ENCODE results near the gene MAN1C1. TPM values are rescaled to one million over a fixed set of nuclear protein-coding genes. Genes with fewer than 3 reads are reported as not detected.

The MAN1C1 gene
- total and polyA plus RNA-seq, 10 of the 15 experiments (the other 5 are each of a cell fraction or from before 2014, with no cell fraction given): 0.12 to 0.56 (median 0.22) TPM; not detected in 3

GRCh38 chr1:25728301-25728935, 111.8 kb downstream of the MAN1C1 start (continued):
- TF ChIP-seq IRF5 (IDR thresholded peaks at IDR 0.05; ENCODE audit: borderline replicate concordance) (no peak), CREB1 (IDR thresholded peaks at IDR 0.05; ENCODE audit: low read depth) (no peak), ZBED1 (IDR thresholded peaks at IDR 0.05; ENCODE audit: borderline replicate concordance) (no peak)

DNA sequence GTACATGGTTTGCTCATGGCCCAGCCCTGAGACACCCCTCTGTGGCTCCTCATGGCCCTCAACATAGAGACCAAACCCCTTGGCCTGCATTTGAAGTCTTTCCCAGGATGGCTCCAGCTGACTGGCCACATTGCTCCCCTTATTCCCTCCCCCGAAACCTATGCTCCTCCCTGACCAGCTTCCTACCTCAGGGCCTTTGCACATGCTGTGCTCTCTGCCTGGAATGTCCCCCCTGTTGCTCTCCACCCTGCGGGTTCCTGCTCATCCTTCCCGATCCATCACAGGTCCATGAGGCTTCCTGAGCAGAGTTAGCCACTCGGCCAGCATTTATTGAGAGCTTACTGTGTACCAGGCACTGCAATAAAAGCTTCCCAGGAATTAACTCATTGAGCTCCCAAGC, 112.5 kb downstream of the MAN1C1 start:
- ATAC-seq (no peak), FAIRE-seq (no peak), DNase-seq (ENCODE audit: low read depth, low spot score) (no peak)
- POLR2A ChIA-PET: no interaction called here
- no peak overlapping the region for H3K4me3 ChIP-seq
- 35% methylated on average over 4 of the region's 4 CpGs for WGBS (ENCODE audit: insufficient coverage, insufficient replicate concordance, low lambda C conversion rate, missing lambda C conversion rate)
- SMC1A ChIA-PET (ENCODE audit: uncharacterized antibody, unreplicated experiment): interaction anchor here (0.6 kb wide), 1 partner anchor 157 kb away, joined by 3 read pairs; no protein-coding TSS in a partner anchor
- H3K27ac ChIP-seq (ENCODE audit: control insufficient read depth, insufficient read depth): no peak overlapping the region
- H3K79me2 ChIP-seq (ENCODE audit: control insufficient read depth, insufficient read depth, low read length): no peaks in the 10 kb centered on the region
- H3K36me3 ChIP-seq (ENCODE audit: control insufficient read depth in 2 of 2, insufficient read depth in 2 of 2, low read length in 1 of 2): no peaks in the 10 kb centered on the region
- H3K4me1 ChIP-seq (ENCODE audit: control insufficient read depth, insufficient read depth, low read length): peaks cover 5% of the 10 kb centered on the region
- BruUV-seq (replicated peaks): no TSS peak
- CTCF ChIA-PET: no interaction called here
- H4K20me1 ChIP-seq (ENCODE audit: control insufficient read depth, insufficient read depth): no peaks in the 10 kb centered on the region; the same call in 1 of the 2 replicates
- intact Hi-C loops (cut with micrococcal nuclease; ENCODE audit: unreplicated experiment) (no loop called here), in situ Hi-C loops (cut with MboI) (no loop called here)
- no peak overlapping the region for H3K9ac ChIP-seq (ENCODE audit: control insufficient read depth, insufficient read depth, low read length)
- no peaks in the 10 kb centered on the region; the same call in 1 of the 3 replicates for H3K9me3 ChIP-seq (replicated peaks; ENCODE audit: control insufficient read depth, insufficient read depth, low read length)
- H3K27me3 ChIP-seq (replicated peaks in 1 of 2; ENCODE audit: control insufficient read depth in 2 of 2, insufficient read depth in 2 of 2, low read length in 1 of 2): peaks cover 1 to 2% of the 10 kb centered on the region in 2 experiments; a peak in 3 of 4 replicates
- RAD21 ChIA-PET (ENCODE audit: unreplicated experiment): no interaction called here
- no peak overlapping the region for H2AFZ ChIP-seq (ENCODE audit: control insufficient read depth, low read depth, low read length)
- no peak overlapping the region for H3K4me2 ChIP-seq (ENCODE audit: control insufficient read depth, insufficient read depth)
- TF ChIP-seq, protein P1, sequence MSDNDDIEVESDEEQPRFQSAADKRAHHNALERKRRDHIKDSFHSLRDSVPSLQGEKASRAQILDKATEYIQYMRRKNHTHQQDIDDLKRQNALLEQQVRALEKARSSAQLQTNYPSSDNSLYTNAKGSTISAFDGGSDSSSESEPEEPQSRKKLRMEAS (IDR thresholded peaks at IDR 0.05; ENCODE audit: low read depth, low read length): no peak
- TF ChIP-seq IRF3 (IDR thresholded peaks at IDR 0.05): no peak
- TF ChIP-seq HDGF (IDR thresholded peaks at IDR 0.05): no peak
- TF ChIP-seq, protein P2, sequence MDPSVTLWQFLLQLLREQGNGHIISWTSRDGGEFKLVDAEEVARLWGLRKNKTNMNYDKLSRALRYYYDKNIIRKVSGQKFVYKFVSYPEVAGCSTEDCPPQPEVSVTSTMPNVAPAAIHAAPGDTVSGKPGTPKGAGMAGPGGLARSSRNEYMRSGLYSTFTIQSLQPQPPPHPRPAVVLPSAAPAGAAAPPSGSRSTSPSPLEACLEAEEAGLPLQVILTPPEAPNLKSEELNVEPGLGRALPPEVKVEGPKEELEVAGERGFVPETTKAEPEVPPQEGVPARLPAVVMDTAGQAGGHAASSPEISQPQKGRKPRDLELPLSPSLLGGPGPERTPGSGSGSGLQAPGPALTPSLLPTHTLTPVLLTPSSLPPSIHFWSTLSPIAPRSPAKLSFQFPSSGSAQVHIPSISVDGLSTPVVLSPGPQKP (IDR thresholded peaks at IDR 0.05; ENCODE audit: low read depth, low read length): no peak
- TF ChIP-seq ATF3 (IDR thresholded peaks at IDR 0.05; ENCODE audit: borderline replicate concordance, extremely low read depth, low read depth, low read length): no peak
- TF ChIP-seq FOXM1 (IDR thresholded peaks at IDR 0.05; ENCODE audit: low read depth, low read length): no peak
- TF ChIP-seq TCF3 (IDR thresholded peaks at IDR 0.05; ENCODE audit: borderline replicate concordance, insufficient read depth, low read depth, low read length): no peak
- no peak for TF ChIP-seq POU2F2 (IDR thresholded peaks at IDR 0.05; ENCODE audit: borderline replicate concordance, low read depth, low read length)
- no peak for TF ChIP-seq CHD4 (IDR thresholded peaks at IDR 0.05)

All from GM12878 (cell line).